ENCODE measurements around the gene CCDC190.

DNA sequence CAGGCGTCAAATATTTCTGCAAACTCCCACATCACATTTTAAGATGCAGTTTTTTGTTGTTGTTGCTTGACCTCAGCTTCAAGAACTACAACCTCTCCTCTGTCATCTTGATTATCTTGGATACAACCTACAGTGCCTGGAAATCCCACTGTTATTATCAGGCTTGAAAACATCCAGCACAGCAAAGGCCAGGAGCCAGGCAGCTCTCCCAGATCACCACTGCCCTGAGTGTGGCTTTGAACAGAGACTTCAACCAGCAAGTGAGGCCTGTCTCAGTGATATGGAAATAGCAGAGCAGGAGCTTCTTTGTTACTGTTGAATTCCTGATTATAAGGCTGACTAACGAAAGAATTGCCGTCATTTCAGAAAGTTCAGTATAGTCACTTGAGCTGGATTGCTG is 28.5 kb downstream of the CCDC190 start:
- no peak for TF ChIP-seq POLR2AphosphoS5 (IDR thresholded peaks at IDR 0.05; ENCODE audit: low read depth)
- no peak for TF ChIP-seq CTCF (conservative IDR thresholded peaks at IDR 0.05; ENCODE audit: low read depth in 2 of 2)
- no peak for TF ChIP-seq EZH2phosphoT487 (IDR thresholded peaks at IDR 0.05; ENCODE audit: unreplicated experiment)
- TF ChIP-seq EZH2 (IDR thresholded peaks at IDR 0.05; ENCODE audit: low read depth, unreplicated experiment): no peak
- TF ChIP-seq, protein P1, sequence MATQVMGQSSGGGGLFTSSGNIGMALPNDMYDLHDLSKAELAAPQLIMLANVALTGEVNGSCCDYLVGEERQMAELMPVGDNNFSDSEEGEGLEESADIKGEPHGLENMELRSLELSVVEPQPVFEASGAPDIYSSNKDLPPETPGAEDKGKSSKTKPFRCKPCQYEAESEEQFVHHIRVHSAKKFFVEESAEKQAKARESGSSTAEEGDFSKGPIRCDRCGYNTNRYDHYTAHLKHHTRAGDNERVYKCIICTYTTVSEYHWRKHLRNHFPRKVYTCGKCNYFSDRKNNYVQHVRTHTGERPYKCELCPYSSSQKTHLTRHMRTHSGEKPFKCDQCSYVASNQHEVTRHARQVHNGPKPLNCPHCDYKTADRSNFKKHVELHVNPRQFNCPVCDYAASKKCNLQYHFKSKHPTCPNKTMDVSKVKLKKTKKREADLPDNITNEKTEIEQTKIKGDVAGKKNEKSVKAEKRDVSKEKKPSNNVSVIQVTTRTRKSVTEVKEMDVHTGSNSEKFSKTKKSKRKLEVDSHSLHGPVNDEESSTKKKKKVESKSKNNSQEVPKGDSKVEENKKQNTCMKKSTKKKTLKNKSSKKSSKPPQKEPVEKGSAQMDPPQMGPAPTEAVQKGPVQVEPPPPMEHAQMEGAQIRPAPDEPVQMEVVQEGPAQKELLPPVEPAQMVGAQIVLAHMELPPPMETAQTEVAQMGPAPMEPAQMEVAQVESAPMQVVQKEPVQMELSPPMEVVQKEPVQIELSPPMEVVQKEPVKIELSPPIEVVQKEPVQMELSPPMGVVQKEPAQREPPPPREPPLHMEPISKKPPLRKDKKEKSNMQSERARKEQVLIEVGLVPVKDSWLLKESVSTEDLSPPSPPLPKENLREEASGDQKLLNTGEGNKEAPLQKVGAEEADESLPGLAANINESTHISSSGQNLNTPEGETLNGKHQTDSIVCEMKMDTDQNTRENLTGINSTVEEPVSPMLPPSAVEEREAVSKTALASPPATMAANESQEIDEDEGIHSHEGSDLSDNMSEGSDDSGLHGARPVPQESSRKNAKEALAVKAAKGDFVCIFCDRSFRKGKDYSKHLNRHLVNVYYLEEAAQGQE (IDR thresholded peaks at IDR 0.05; ENCODE audit: unreplicated experiment): no peak
- TF ChIP-seq ETS1 (IDR thresholded peaks at IDR 0.05): no peak
